ENCODE measurements around the gene SLC38A10.
"Not testable (repeated sequence)": the region's sequence is repeated elsewhere in the genome, so short reads cannot be mapped to it uniquely, and the experiment has no call there.

Gene SLC38A10

DNA sequence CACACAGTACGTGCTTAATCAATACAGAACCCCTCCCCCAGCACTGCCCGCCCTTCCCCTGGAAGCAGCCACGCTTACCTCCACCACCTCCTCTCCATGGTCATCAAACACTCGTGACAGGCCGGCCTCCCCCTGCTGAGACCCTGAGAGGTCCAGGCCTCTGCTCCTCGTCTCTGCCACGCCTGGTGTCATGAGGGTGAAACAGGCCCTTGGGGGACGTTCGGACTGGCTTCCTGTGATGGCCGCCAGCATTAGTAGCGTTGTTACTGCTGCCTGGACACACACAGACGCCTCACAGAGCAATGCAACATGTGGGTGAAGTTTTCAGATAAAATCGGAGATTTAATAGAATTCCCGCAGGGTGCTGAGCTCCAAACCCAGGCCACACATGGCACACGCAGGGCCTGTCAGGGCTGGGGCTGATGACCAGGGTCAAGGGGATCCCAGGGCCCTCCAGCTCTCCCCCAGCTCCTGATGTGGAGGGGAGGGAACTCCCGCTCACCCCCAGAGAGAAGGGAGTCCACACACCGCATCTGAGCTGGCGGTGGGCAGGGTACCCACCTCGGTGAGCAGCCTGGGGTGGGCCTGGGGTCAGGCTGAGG, 15.9 kb upstream of the SLC38A10 start:
- no peak for DNase-seq

DNA sequence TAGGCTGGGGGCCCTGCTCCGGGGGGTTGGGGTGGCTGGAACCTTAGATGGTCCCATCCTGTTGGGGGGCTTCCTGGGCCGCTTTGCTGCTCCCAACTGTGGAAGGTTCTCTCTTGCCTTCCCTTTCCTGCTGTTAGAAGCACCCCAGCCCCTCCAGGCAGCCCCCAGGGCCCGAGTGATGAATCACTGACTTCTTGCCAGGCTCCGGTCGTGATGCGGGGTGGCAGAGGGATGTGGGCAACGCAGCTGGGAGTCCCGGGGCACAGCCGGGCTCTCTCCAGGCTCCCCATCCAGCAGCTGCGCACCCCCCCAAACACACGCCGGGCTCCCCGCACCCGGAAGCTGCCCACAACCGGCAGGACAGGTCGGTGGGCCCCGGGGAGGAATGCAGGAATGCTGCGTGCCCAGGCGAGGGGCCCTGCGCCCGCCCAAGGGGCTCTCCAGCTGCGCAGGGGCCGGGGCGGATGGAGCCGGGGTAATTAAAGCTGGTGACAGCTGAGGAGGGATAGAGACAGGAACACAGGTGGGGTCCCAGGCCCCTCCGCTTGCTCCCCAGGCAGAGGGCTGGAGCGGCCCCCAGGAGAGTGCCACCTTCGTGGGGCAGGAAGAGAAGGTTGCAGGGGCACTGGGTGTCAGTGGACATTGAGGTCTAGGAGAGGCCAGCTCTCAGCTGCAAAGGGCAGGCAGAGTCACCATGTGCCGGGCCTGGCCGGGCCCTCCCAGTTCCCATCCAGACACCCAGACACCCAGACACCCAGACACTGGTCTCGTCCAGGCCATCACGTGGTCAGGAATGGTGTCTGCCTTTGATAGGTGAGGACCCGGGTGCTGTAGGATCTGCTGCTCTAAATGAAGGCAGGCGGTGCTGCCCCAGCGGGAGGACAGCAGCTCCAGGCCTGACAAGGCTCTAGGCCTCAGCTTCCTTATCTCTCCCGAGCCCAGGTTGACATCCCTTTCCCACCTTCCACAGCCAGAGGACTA, 15.0 kb upstream of the SLC38A10 start:
- DNase-seq: no peak

DNA sequence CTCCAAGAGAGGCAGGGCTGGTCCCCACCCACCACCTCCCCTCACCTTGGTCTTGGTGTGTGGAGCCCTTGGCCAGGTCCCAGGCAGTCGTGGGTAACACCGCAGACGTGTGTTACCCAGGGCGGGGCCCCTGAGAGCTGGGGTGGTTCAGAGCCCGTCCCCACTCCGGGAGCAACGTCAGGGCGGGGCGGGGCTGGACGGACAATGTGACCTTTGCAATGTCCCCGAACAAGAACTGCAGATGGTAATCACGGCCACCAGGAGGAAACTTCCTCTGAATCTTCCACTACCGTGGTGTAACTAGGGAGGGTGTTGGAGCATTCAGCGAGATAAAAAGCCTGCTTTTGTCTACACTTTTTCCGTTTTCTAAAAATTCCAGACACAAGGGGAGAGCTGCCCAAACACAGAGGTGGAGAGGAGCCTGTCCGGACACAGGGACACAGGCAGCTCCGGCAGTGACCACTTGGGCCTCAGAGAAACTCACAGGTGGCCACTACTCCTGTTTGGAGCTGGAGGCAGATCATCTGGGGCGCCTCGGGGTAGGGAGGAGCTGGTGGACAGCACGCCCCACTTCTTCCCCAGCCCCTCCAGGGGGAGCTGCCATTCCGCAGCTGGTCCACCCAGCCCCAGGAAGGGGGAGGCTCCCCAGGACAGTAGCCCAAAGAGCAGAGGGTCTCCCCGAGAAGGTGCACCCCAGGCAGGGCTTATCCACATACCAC, 14.2 kb upstream of the SLC38A10 start:
- peak; percentile 5 for DNase-seq

DNA sequence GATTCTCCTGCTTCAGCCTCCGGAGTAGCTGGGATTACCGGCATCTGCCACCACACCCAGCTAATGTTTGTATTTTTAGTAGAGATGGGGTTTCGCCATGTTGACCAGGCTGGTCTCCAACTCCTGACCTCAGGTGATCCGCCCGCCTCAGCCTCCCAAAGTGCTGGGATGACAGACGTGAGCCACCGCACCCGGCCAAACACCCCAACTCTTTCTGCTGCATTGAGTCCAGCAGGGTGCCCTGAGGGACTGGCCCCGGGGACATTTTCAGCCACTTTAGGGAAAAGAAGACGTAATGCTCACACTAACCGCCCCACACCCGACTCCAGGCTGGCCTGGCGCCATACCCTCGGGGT, 13.7 kb upstream of the SLC38A10 start:
- DNase-seq: not testable (repeated sequence)

DNA sequence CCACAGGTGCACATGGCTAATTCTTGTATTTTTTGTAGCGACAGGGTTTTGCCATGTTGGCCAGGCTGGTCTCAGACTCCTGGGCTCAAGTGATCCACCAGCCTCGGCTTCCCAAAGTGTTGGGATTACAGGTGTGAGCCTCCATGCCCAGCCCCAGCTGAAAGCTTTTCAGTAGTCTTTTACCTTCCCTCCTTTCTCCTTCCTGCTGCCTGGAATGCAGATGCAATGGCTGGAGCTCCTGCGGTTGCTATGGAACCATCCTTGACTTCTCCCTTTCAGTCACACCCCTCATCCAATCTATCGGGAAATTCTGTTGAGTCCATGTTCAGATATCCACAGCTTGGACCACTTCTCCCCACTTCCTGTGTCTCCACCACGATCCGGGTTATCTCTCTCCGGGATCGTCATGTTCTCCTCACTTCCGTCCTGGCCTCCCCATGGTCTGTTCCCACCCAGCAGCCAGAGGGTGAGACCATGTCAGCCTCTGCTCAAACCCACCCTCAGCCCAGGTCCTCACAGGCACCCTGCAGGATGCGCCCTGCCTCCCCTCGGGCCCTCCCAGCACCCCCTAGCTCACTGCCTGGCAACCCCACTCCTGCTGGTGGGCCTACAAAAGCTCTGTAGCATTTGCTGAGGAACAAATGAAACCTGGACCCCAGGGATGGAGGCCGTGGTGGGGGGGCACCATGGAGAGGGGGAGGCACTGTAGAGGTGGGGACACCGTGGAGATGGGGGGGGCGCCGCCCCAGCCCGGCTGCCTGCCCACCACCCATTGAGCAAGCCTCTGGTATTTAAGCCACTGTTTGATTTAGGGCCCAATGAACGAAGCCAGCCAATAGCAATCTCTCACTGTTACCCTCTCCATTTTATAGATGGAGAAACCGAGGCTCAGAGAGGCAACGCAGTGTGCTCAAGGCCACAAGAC, 12.8 kb upstream of the SLC38A10 start:
- no peak for DNase-seq

DNA sequence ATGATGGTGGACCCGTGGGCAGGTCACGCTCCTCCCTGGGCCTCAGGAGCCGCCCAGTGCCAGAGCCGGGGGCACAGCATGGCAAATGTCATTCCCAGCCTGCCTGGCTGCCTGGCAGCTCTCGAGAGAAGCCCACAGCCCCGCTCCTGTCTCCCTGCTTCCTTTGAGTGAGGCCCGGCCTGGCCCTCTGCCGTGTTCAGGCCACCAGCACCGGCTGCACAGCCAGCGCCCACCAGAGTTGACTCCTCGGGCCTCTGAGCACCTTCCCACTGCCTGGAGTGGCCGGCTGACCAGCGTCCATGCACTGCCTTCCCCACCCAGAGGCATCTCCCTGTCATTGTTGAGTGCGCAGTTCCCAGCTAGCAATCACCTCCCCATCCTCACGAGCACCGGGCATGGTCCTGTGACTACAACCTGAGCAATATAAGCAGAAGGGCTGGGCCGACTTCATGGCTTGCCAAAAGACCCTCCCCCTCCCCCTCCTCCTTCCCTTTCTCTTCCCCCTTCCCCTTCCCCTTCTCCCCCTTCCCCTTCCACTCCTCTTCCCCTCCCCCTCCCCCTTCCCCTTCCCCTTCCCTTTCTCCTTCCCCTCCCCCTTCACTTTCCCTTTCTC, 11.9 kb upstream of the SLC38A10 start:
- no peak for DNase-seq

DNA sequence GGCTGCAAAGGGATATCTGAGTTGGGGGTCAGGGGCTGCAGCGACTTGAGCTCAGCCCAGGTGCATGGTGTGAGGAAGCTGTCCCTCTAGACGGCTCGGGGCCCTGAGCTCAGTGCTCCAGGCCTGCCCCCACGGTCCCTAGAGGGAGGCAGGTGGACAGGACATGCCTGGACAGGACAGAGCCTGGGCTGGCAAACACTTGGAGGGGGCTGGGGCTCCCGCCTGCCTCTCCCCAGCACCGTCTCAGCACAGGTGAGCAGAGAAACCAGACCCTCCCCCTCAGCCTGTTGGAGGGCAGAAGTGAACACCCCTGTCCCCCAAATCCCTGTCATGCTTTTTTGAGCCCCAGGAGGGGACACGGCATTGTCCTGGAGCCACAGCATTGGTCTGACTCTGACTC, 11.4 kb upstream of the SLC38A10 start:
- no peak for DNase-seq

DNA sequence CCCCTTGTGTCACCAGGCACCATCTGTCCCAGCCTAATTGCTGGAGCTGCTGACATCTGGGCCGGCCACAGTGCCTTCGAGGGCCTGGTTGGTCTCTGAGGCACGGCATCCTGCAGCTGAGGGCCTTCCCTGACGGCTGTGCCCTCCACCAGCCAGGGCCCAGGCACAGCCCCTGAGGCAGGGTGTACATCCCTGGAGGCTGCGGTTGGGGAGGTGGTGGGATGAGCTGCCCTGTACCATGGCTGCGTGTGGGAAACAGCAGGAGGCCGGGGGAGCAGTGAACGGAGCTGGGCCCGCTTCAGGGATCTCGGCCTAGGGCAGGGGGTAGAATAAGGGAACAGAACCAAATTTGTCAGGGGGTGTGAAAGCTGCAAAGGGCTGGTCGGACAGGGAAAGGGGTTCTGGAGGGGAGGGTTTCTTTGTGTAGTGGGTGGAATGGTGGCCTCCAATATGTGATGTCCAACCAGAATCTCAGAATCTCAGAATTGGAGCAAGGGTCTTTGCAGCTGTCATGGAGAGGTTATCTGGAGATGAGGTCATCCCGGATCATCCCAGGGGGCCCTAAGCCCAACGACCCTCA, 10.0 kb upstream of the SLC38A10 start:
- DNase-seq: no peak

DNA sequence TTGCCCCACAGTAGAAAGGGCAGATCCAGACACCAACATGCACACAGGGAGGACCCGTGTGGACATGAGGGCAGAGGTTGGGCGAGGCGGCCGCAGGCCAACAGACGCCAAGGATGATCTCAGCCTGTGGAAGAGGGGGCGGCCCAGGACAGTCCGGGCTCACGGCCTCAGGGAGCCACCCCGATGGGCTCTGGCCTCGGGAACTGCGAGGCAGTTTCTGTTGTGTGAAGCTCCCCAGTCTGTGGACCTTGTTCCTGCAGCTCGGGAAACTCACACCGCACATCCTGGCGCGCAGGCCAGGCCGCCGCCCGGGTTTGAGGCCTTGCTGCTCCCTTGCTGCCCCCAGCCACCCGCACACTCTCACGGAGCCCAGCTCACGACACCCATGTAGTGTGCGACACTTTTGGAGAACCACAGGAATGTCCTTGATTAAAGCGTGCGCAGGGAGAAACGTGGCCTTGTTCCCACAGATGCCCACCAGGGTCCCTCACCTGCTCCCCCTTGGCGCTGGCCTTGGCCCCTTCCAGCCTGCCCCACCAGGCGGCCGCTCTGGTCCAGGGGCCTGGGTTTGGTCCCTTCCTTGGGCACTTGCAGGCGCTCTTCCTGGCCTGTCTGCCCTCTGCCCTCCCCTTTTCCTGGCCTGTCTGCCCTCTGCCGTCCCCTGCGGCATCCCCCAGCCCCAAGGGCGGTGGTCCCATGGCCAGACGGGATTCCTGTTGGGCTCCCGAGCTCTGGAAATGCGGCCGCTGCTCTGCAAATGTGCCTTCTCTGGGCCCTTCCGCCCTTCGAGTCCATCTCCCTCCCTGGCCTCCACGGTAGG, 9.3 kb upstream of the SLC38A10 start:
- DNase-seq: no peak

DNA sequence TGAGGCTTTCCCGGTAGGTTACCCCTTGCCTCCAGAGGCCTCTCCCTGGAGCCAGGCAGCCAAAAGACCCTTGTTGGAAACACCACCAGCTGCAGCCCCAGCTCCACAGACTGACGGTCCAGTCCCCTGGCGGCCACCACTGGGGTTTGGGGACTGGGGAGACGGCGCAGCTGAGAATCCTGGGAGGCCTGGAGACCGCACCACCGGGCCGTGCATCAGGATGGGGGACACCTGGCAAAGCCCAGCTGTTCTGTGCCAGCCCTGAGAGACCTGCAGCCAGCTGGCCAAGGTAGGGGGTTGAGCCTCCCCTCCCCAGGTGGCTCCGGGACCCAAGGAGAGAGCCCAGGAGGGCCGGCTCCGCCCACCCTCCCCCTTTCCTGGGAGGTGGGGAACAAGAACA, 8.3 kb upstream of the SLC38A10 start:
- no peak for DNase-seq

DNA sequence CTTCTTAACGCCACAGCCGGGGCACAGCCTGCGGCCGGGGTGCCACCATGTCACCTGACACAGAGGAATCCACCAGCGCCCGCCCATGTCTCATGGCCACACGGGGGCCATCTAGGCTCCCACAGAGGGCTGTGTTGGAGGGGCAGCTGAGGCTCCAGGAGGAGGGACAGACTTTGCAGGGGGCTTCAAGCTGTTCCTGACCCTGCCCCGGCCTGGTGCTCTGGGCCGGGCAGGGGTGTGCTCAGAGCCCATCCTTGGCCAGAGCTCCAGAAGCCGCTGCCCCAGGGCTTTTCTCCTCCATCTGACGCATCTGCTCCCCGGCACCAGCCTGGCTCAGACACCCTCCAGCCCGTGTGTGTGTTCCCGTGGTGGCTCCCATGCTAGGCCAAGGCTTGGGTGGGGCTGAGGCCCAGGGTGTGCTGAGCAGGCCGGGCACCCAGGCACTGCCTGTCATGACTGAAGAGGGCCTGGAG, 7.8 kb upstream of the SLC38A10 start:
- no peak for DNase-seq

DNA sequence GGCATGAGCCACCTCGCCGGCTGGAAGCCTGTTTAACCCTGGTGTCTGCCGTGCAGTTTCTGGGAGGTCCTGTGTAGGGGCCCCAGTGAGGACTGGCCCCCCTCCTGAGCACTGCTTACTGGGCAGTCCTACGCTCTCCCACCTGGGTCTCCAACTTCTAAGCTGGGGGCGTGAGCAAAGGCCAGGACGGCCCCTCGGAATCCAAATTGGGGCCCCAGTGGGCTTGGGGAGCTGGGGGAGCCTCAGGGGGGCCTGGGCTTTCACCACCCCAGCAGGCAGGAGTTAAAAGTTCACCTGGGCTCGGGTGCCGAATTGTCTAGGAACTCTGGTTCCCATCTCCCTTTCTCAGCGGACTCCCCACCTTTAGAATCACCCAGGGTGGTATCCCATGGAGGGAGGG, 7.2 kb upstream of the SLC38A10 start:
- DNase-seq: no peak

DNA sequence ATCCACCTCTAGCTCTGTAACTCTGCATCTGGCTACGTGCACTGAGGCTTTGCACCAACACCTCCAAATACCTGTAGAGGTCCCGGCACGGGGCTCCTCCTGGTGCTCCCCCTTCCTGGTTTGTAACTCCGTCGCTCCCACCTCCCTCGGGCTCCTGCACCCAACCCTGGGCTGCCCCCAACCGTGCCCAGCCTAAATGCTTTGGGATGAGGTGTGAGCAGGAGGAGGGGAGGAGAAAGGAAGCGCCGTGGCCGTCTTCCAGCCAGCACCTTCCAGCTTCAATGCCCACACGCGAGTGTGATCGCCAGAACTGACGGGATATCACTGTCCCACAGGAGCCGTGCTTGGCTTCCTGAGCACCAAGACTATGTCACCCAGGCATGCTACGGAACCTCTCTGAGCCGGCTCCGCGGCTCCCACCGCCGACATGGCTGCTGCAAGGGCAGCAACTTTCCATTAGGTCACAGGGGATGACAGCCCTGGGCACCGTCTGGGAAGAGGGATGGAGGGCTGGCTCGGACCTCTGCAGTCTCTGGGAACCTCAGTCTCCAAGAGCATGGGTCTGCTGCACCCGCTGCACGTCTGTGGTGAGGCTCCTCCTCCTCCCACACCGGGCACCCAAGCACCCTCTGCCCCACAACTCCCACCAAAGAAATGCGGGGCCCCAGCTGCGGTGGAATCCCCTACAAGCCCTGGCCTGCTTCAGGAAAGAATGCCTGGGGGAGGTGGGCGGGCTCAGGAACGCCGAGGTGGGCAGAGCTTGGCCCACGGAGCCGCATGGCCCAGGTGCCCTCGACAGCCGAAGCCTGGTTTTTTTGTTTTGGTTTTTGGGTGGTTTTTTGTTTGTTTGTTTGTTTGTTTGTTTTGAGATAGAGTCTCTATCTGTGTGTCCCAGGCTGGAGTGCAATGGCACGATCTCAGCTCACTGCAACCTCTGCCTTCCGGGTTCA, 6.4 kb upstream of the SLC38A10 start:
- DNase-seq: no peak

DNA sequence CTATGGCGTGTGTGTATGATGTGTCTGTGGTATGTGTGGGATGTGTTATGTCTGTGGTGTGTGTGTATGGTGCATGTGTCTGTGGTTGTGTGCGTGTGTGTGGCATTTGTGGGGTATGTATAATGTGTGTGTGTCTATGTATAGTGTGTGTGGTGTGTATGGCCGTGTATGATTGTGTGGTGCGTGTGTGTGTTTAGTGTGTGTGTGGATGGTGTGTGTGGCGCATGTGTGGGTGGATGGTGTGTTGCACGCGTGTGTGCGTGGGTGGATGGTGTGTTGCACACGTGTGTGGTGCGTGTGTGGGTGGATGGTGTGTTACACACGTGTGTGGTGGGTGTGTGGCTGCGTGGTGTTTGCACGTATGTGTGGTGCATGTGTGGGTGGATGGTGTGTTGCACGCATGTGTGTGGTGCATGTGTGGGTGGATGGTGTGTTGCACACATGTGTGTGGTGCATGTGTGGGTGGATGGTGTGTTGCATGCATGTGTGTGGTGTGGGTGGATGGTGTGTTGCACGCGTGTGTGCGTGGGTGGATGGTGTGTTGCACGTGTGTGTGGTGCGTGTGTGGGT, 5.6 kb upstream of the SLC38A10 start:
- DNase-seq: no peak

DNA sequence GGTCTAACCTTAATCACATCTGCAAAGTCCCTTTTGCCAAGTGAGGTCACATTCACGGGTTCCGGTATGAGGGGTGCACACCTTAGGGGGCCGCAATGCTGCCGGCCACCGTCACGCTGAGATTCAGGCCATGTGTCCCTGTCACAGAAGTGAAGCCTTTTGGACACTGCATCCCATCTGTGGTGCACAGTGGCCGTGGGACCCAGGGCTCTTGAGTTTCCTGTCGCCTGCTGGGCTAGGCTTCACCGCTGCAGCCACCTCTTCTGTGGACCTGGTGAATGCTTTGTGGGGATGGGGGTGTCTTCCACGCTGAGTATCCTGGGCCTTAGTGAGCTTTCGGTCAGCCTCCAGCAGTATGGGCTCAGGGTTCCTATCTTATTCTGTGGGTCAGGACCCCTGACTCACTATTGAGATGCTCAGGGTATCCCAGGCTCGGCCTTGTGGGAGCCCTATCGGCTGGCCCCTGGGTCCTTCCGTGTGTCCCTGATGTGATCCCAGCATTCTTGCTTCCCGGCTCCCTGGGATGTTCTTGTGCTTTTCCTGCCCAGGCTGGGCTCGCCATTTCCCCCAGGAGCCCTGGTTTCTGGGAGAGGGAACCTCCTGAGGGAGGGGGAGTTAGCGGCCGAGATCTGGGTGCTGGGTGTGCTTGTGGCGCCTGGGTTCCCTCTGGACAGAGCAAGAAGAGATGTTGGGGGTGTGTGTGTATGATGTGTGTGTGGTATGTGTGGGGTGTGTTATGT, 4.9 kb upstream of the SLC38A10 start:
- DNase-seq: no peak

DNA sequence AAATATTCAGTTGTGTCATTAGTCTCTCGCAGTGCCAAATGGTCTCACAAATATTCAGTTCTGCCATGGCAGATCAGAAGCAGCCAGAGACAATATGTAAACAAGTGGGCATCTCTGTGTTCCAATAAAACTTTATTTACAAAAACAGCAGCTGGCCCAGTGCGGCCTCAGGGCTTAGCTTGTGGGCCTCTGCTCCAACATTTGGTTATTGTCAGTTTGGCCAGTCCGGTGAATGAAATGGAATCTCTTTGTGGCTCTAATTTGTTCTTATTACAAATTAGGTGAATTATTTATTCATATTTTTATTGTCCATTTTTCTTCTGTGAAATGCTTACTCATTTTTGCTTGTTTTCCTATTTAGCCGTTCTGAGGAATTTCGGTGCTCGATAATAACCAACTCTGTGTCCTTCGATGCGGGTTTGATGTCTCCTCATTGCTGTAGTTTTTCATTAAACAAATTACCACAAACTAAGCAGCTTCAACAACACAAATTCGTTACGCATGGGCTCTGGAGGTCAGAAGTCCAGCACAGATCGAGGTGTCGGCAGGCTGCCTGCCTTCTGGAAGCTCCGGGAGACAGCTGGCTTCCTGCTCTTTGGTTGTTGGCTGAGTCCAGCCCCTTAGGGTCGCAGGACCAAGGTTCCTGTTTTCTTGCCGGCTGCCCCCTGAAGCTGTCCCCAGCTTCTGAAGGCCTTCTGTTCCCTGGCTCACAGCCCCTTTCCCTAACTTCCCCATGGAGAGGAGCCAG, 4.1 kb upstream of the SLC38A10 start:
- DNase-seq: no peak

DNA sequence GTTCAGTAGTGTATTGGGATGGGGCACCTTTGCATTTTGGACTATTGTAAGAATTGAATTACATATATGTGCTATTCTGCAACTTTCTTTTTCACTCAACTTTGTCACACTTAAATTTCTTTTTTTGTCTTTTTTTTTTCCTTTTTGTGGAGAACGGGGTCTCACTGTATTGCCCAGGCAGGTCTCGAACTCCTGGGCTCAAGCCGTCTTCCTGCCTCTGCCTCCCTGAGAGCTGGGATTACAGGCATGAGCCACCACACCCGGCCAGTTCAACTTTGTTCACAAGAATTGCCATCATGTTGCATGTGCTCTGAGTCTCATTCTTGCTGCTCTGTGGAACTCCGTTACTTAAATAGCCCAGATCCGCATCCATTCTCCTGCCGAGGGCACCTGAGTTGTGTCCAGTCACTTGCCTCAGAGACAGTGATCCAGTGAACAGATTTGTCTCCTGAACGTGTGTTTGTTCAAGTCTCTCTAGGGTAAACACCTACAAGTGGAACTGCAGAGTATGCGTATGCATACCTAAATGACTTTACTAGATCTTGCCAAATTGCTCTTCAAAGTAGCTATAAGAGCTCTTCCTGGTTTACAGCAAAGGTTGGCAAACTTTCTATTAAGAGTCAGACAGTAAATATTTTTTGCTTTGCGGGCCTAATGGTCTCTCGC, 3.4 kb upstream of the SLC38A10 start:
- DNase-seq: no peak
